ENCODE measurements around the gene IFT27.

GRCh38 chr22:36756746-36757655, 18.9 kb downstream of the IFT27 start:
- TF ChIP-seq FOXM1 (IDR thresholded peaks at IDR 0.05; ENCODE audit: borderline replicate concordance, low read depth) (no peak), NFIC (IDR thresholded peaks at IDR 0.05) (no peak), REST (IDR thresholded peaks at IDR 0.05; ENCODE audit: low read depth) (no peak), EP300 (IDR thresholded peaks at IDR 0.05; ENCODE audit: borderline replicate concordance) (no peak), USF1 (IDR thresholded peaks at IDR 0.05) (no peak), TAF1 (IDR thresholded peaks at IDR 0.05; ENCODE audit: low read depth) (no peak), ZBTB7A (IDR thresholded peaks at IDR 0.05; ENCODE audit: low read depth) (no peak), YY1 (IDR thresholded peaks at IDR 0.05; ENCODE audit: low read depth) (no peak), MAX (IDR thresholded peaks at IDR 0.05) (no peak)
